Caco-2 (cell line): ENCODE data around the gene THOC6. TPM values are rescaled to one million over a fixed set of nuclear protein-coding genes. Genes with fewer than 3 reads are reported as not detected.
A peak's percentile ranks its signal among the peaks of the same experiment; 100 is the strongest.

ENCODE experiments used
- BruUV-seq: library from RNA; stranded (reverse); fragments of 400-500 nt; replicated peaks from 2 replicates; lab custom pipeline; 2021; lab: Mats Ljungman, UMichigan
- CTCF ChIA-PET: fragments of 300-600 bp; sonication (Branson Sonifier 250); formaldehyde crosslinking; loops from one replicate; lab custom pipeline; 2022; ENCODE audit warnings: antibody characterized with exemption; lab: Charles Lee
- POLR2A ChIA-PET: fragments of 300-600 bp; sonication (Branson Sonifier 250); formaldehyde crosslinking; loops from one replicate; lab custom pipeline; 2022; ENCODE audit warnings: antibody characterized with exemption; lab: Charles Lee
- DNase-seq, 2 experiments: peaks; one replicate each; pipeline versions ENCODE4 v3.0.0 to v3.0.0-alpha.2; 2020 to 2022
- H3K27me3 ChIP-seq: replicated peaks from 2 replicates; pipeline ENCODE4 v1.6.0; 2011; ENCODE audit warnings: low read length; ENCODE audit not compliant: control insufficient read depth, insufficient read depth
- H3K36me3 ChIP-seq: 2 replicates; pipeline ENCODE4 v1.5.1; 2011; ENCODE audit warnings: low read length; ENCODE audit not compliant: control insufficient read depth, insufficient read depth
- H3K4me1 ChIP-seq: fragments of 250-450 bp; sonication (Bioruptor Pico); 2 replicates; pipeline ENCODE4 v1.5.1; 2020; ENCODE audit warnings: mild to moderate bottlenecking
- H3K4me3 ChIP-seq: 2 replicates; pipeline ENCODE4 v1.5.1; 2011; ENCODE audit warnings: low read depth, mild to moderate bottlenecking, control low read depth, low read length
- H3K9me3 ChIP-seq: fragments of 250-450 bp; sonication (Bioruptor Pico); 2 replicates; pipeline ENCODE4 v1.5.1; 2020; ENCODE audit warnings: mild to moderate bottlenecking, moderate library complexity
- H3K27ac Mint-ChIP-seq: one replicate; pipeline ENCODE4 v1.8.0; 2022; ENCODE audit warnings: mixed read lengths; ENCODE audit not compliant: unreplicated experiment
- H3K27me3 Mint-ChIP-seq: one replicate; pipeline ENCODE4 v1.8.0; 2022; ENCODE audit warnings: mixed read lengths; ENCODE audit not compliant: insufficient read depth, unreplicated experiment
- H3K36me3 Mint-ChIP-seq: one replicate; pipeline ENCODE4 v1.8.0; 2022; ENCODE audit warnings: mild to moderate bottlenecking, mixed read lengths; ENCODE audit not compliant: insufficient read depth, unreplicated experiment
- H3K4me1 Mint-ChIP-seq: one replicate; pipeline ENCODE4 v1.8.0; 2022; ENCODE audit warnings: low read depth, mixed read lengths; ENCODE audit not compliant: unreplicated experiment
- H3K4me3 Mint-ChIP-seq: one replicate; pipeline ENCODE4 v1.8.0; 2022; ENCODE audit warnings: mild to moderate bottlenecking, moderate library complexity, mixed read lengths; ENCODE audit not compliant: unreplicated experiment
- H3K9me3 Mint-ChIP-seq: one replicate; pipeline ENCODE4 v1.8.0; 2022; ENCODE audit warnings: mixed read lengths; ENCODE audit not compliant: unreplicated experiment
- intact Hi-C: fragments of 100-400 bp; cut with micrococcal nuclease; formaldehyde crosslinking; loops from one replicate; pipeline ENCODE4 v1.10.0; 2022; ENCODE audit not compliant: unreplicated experiment
- total RNA-seq: library from RNA; stranded (reverse); gene quantifications from 2 replicates; pipeline ENCODE4 v1.2.3, GENCODE V29; 2022
- TF ChIP-seq, protein P1 (sequence below), 2 experiments: fragments of 200-600 bp in 1 of 2; IDR thresholded peaks; 1 replicate in 1 of 2; 2 replicates in 1 of 2; pipeline versions ENCODE4 v1.5.1 to v1.8.0; 2011 to 2022; ENCODE audit warnings: antibody characterized with exemption in 1 of 2, control low read depth in 1 of 2, inconsistent platforms in 1 of 2, low read depth in 1 of 2, low read length in 1 of 2, mild to moderate bottlenecking in 1 of 2, moderate library complexity in 1 of 2; ENCODE audit not compliant: insufficient read depth in 1 of 2, severe bottlenecking in 1 of 2, unreplicated experiment in 1 of 2

THOC6 gene
- total RNA-seq, 1 experiment from 2014 or later, result 48.0 TPM

DNA sequence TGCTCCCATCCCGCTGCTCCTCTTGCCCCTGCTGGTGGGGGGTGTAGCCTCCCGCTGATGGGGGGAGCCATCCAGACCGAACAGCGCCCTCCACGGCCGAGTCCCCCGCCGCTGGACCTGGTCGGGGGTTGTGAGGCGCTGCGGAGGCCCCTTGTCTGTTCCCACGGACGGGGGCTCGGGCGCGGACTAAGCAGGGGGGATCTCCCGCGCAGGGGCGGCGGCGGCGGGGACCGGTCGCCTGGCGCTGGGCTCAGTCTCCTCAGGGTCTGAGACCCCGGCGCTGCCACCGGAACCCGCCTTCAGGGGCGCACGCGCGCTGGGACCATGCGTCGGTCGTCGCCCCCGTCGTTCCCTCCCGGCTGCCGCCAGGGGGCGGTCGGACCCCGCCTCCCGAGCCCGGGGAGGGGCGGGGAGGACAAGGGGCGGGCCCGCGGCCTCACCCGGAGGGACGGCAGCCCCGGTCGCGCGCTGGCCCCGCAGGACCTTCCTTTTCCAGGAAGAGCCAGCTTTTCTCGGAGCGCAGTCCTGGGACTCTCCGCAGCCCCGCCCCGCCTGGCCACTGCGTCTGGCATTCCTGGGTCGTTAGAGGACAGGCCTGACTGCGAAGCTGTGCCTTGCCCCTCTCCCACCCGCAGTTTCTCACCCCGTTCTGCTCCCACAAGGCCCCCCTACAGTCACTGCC, 35.3 kb downstream of the THOC6 start:
- no peaks in the 10 kb centered on the region for H3K36me3 Mint-ChIP-seq
- Histone ChIP-seq H3K4me1 (peaks cover 15% of the 10 kb centered on the region), H3K36me3 (no peaks in the 10 kb centered on the region), H3K9me3 (no peaks in the 10 kb centered on the region), H3K4me3 (peak overlapping the region; percentile 91), H3K27me3 (no peaks in the 10 kb centered on the region)
- intact Hi-C loops, result loop anchor here (1.0 to 2.0 kb wide), 3 partner anchors 48 to 70 kb away; no protein-coding TSS in a partner anchor
- H3K27me3 Mint-ChIP-seq, result no peaks in the 10 kb centered on the region
- peak overlapping the region; percentile 90 for H3K27ac Mint-ChIP-seq
- BruUV-seq, result no TSS peak
- H3K9me3 Mint-ChIP-seq, result no peaks in the 10 kb centered on the region
- ChIA-PET CTCF (interaction anchor here (0.6 to 2.7 kb wide), 21 partner anchors 12 to 100 kb away, joined by 3 to 44 read pairs (median 5); partner anchors contain the start of genes MMP25, TNFRSF12A, ZNF205 and ZNF213), POLR2A (interaction anchor here (0.6 to 1.1 kb wide), 4 partner anchors 36 to 76 kb away, joined by 3 to 11 read pairs (median 6); partner anchors contain the start of gene ZNF213)
- peak; percentile 94 to 95 for DNase-seq
- H3K4me1 Mint-ChIP-seq, result no peaks in the 10 kb centered on the region
- TF ChIP-seq, protein P1, sequence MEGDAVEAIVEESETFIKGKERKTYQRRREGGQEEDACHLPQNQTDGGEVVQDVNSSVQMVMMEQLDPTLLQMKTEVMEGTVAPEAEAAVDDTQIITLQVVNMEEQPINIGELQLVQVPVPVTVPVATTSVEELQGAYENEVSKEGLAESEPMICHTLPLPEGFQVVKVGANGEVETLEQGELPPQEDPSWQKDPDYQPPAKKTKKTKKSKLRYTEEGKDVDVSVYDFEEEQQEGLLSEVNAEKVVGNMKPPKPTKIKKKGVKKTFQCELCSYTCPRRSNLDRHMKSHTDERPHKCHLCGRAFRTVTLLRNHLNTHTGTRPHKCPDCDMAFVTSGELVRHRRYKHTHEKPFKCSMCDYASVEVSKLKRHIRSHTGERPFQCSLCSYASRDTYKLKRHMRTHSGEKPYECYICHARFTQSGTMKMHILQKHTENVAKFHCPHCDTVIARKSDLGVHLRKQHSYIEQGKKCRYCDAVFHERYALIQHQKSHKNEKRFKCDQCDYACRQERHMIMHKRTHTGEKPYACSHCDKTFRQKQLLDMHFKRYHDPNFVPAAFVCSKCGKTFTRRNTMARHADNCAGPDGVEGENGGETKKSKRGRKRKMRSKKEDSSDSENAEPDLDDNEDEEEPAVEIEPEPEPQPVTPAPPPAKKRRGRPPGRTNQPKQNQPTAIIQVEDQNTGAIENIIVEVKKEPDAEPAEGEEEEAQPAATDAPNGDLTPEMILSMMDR (IDR thresholded peaks at IDR 0.05; ENCODE audit: insufficient read depth in 1 of 2, low read depth in 1 of 2, low read length in 1 of 2, severe bottlenecking in 1 of 2, unreplicated experiment in 1 of 2), result peak; percentile 70 to 93
- H3K4me3 Mint-ChIP-seq, result peak overlapping the region; percentile 81

DNA sequence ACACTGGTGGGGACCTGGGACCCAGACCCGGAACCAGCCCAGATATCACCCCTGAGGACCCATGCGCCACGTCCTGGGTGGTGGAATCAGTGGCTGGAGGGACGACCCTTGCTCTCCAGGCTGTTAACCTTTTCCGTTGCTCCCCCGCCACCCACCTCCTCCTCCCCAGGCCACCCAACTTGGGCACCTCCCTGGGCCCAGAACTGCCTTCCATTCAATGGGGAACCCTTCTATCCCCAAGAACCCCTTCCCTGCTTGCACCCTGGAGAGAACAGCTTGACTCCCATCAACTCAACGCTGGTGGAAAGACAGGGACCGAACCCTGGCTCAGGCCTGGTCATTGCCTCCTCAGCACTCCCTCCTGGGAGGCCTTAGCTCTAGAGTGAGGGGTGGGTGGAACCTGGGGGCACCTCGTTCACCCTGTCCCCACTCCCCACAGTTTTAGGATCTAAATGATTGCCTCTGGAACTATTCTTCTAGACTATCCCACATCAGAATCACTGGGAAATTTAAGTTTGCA, 35.9 kb downstream of the THOC6 start:
- intact Hi-C loops, result loop anchor here (1.0 to 2.0 kb wide), 3 partner anchors 47 to 70 kb away; no protein-coding TSS in a partner anchor
- Histone ChIP-seq H3K27me3 (no peaks in the 10 kb centered on the region), H3K36me3 (no peaks in the 10 kb centered on the region), H3K4me1 (peaks cover 21% of the 10 kb centered on the region), H3K9me3 (no peaks in the 10 kb centered on the region), H3K4me3 (peak overlapping the region; percentile 91)
- no peaks in the 10 kb centered on the region for H3K27me3 Mint-ChIP-seq
- peak overlapping the region; percentile 90 for H3K27ac Mint-ChIP-seq
- H3K4me1 Mint-ChIP-seq, result no peaks in the 10 kb centered on the region
- H3K4me3 Mint-ChIP-seq, result peak overlapping the region; percentile 81
- CTCF ChIA-PET, result interaction anchor here (0.6 to 2.7 kb wide), 13 partner anchors 14 to 98 kb away, joined by 3 to 44 read pairs (median 6); partner anchors contain the start of genes TNFRSF12A, ZNF205, ZNF213 and ZSCAN10
- no peak for DNase-seq
- BruUV-seq, result TSS peak; percentile 86
- no peaks in the 10 kb centered on the region for H3K9me3 Mint-ChIP-seq
- TF ChIP-seq, protein P1 (IDR thresholded peaks at IDR 0.05; ENCODE audit: insufficient read depth in 1 of 2, low read depth in 1 of 2, low read length in 1 of 2, severe bottlenecking in 1 of 2, unreplicated experiment in 1 of 2), result no peak
- POLR2A ChIA-PET, result interaction anchor here (1.1 kb wide), 1 partner anchor 75 kb away, joined by 5 read pairs; the partner anchor contains the start of gene ZNF213
- H3K36me3 Mint-ChIP-seq, result no peaks in the 10 kb centered on the region

DNA sequence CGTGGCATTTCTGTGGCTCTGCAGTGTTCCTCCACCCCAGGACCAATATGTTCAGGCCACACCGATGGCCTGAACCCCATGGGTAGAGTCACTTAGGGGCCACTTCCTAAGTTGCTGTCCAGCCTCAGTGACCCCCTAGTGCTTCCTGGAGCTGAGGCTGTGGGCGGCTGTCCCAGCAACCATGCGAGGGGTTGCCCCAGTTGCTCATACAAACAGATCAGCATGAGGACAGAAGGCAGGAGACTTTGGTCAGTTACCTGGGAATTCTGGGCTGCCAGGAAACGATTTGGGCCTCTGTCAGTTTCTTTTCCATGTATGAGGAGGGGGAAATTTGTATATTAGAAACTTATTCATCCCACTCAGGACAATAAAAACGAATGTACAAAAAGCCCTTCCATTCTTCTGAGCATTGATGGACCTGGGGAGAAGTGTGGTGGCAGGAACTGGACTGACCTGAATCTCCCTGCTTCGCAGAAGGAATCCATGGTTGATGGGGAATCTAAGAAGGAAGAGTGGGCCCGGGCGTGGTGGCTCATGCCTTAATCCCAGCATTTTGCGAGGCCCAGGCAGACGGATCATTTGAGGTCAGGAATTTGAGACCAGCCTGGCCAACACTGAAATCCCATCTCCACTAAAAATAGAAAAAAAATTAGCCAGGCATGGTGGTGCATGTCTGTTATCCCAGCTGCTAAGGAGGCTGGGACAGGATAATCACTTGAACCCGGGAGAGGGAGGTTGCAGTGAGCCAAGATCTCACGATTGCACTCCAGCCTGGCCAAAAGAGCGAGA, 36.7 kb downstream of the THOC6 start:
- Mint-ChIP-seq H3K4me3 (no peak overlapping the region), H3K27me3 (no peaks in the 10 kb centered on the region), H3K4me1 (no peaks in the 10 kb centered on the region), H3K9me3 (no peaks in the 10 kb centered on the region), H3K27ac (peak overlapping the region; percentile 90), H3K36me3 (peaks cover 5% of the 10 kb centered on the region)
- DNase-seq, result no peak
- intact Hi-C loops, result no loop called here
- Histone ChIP-seq H3K27me3 (no peaks in the 10 kb centered on the region), H3K4me3 (no peak overlapping the region), H3K9me3 (no peaks in the 10 kb centered on the region), H3K4me1 (peaks cover 23% of the 10 kb centered on the region), H3K36me3 (no peaks in the 10 kb centered on the region)
- ChIA-PET POLR2A (no interaction called here), CTCF (interaction anchor here (0.6 to 2.7 kb wide), 2 partner anchors 68 to 71 kb away, joined by 7 to 44 read pairs; no protein-coding TSS in a partner anchor)
- TF ChIP-seq, protein P1 (IDR thresholded peaks at IDR 0.05; ENCODE audit: insufficient read depth in 1 of 2, low read depth in 1 of 2, low read length in 1 of 2, severe bottlenecking in 1 of 2, unreplicated experiment in 1 of 2), result no peak
- BruUV-seq, result no TSS peak
